SK-N-SH treated with all-trans-retinoic acid at 6 μM for 48 hours (cell line): ENCODE data around the gene SMOC1.

ENCODE experiments used
- PPARA ChIP-seq: fragments of 250-450 bp; sonication (Bioruptor Pico); IDR thresholded peaks from 2 replicates; pipeline ENCODE4 v1.5.0; 2020; ENCODE audit warnings: mild to moderate bottlenecking, borderline replicate concordance
- RARB ChIP-seq: fragments of 250-450 bp; sonication (Bioruptor Pico); IDR thresholded peaks from 2 replicates; pipeline ENCODE4 v1.8.0; 2021; ENCODE audit warnings: mild to moderate bottlenecking, moderate library complexity

DNA sequence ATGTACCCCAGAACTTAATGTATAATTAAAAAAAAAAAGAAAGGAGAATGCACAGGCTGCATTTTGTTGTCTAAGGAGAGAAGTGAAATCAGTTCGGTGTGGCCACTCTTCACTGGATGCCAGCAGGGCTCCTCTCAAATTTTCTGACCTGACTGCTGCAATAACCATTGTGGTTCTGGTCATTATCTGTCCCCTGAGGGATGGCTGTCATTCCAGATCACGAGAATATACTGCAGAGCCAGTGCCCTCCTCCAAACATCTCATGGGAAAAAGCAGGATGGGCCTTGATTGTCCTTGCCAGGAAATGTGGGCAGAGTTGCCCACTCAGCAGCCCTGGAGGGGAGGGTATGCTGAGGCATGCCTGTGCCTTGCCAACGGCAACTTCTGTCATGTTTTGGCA lies 170.4 kb downstream of the SMOC1 start:
- no peak for TF ChIP-seq PPARA (CRISPR knock-in tag)
- no peak for TF ChIP-seq RARB
